ENCODE data around the gene EVA1A.

Gene EVA1A

GRCh38 chr2:75539955-75540716, 20.6 kb downstream of the EVA1A start:
- DNase-seq, result peak; percentile 85

GRCh38 chr2:75538521-75539490, 21.9 kb downstream of the EVA1A start:
- no peak for DNase-seq

GRCh38 chr2:75537658-75538057, 23.1 kb downstream of the EVA1A start:
- DNase-seq, result no peak

GRCh38 chr2:75533135-75533534, 27.6 kb downstream of the EVA1A start:
- no peak for DNase-seq

- no peak for DNase-seq
Observed at GRCh38 chr2:75532488-75532887, 28.3 kb downstream of the EVA1A start.

- DNase-seq, result no peak
Observed at GRCh38 chr2:75528221-75528977, 32.3 kb downstream of the EVA1A start.

GRCh38 chr2:75527676-75528075, 33.1 kb downstream of the EVA1A start:
- no peak for DNase-seq

GRCh38 chr2:75526842-75527241, 33.9 kb downstream of the EVA1A start:
- DNase-seq, result no peak

GRCh38 chr2:75525434-75526310, 35.1 kb downstream of the EVA1A start:
- no peak for DNase-seq

- no peak for DNase-seq
Observed at GRCh38 chr2:75524276-75524911, 36.3 kb downstream of the EVA1A start.

GRCh38 chr2:75523313-75524275, 37.1 kb downstream of the EVA1A start:
- DNase-seq, result peak; percentile 84

- DNase-seq, result no peak
Observed at GRCh38 chr2:75522543-75523312, 38.0 kb downstream of the EVA1A start.

- no peak for DNase-seq
Observed at GRCh38 chr2:75521225-75521872, 39.4 kb downstream of the EVA1A start.

GRCh38 chr2:75519843-75520242, 40.9 kb downstream of the EVA1A start:
- no peak for DNase-seq

GRCh38 chr2:75518638-75519465, 41.9 kb downstream of the EVA1A start:
- no peak for DNase-seq

- no peak for DNase-seq
Observed at GRCh38 chr2:75517547-75518230, 43.0 kb downstream of the EVA1A start.
